SK-N-SH (cell line): ENCODE data around the gene KRCC1. TPM values are rescaled to one million over a fixed set of nuclear protein-coding genes. Genes with fewer than 3 reads are reported as not detected.

Experiments
- CTCF ChIA-PET: fragments of 300-600, 350-600 bp; formaldehyde crosslinking; extraction: SDS; loops from one replicate; lab custom pipeline; 2021; lab: Yijun Ruan, JAX
- POLR2A ChIA-PET: fragments of 350-600 bp; sonication (Branson Sonifier 250); formaldehyde crosslinking; extraction: SDS; loops from one replicate; lab custom pipeline; 2020; ENCODE audit warnings: antibody characterized with exemption, inconsistent platforms; lab: Yijun Ruan, JAX
- DNase-seq: peaks from one replicate; pipeline ENCODE4 v3.0.0; 2012
- H2AFZ ChIP-seq: fragments of 200-600 bp; sonication (generic); 2 replicates; pipeline ENCODE4 v1.8.1; 2016; ENCODE audit warnings: antibody characterized with exemption, mild to moderate bottlenecking, low read depth
- H3F3A ChIP-seq: fragments of 200-600 bp; sonication (generic); replicated peaks from 2 replicates; pipeline ENCODE3; 2016; ENCODE audit warnings: antibody characterized with exemption, mild to moderate bottlenecking; ENCODE audit not compliant: insufficient read depth
- H3K27ac ChIP-seq, 2 experiments: fragments of 200-500 bp in 1 of 2; fragments of 200-600 bp in 1 of 2; sonication (Bioruptor generic) in 1 of 2; sonication (generic), shearing (Covaris generic) in 1 of 2; 2 replicates each; pipeline versions ENCODE4 v1.5.1 to v1.6.1; 2014 to 2016; ENCODE audit warnings: low read depth in 2 of 2, inconsistent platforms in 1 of 2, low read length in 1 of 2, mild to moderate bottlenecking in 1 of 2, mixed read lengths in 1 of 2
- H3K27me3 ChIP-seq: fragments of 200-600 bp; sonication (generic), shearing (Covaris generic); 2 replicates; pipeline ENCODE4 v1.6.1; 2016; ENCODE audit warnings: mixed run types; ENCODE audit not compliant: insufficient read depth
- H3K36me3 ChIP-seq, 2 experiments: fragments of 200-500 bp in 1 of 2; fragments of 200-600 bp in 1 of 2; sonication (Bioruptor generic) in 1 of 2; sonication (generic) in 1 of 2; replicated peaks in 1 of 2; 2 replicates each; pipeline versions ENCODE3 to v1.5.1; 2014 to 2016; ENCODE audit warnings: low read length in 1 of 2, mild to moderate bottlenecking in 1 of 2; ENCODE audit not compliant: insufficient read depth in 2 of 2, control insufficient read depth in 1 of 2
- H3K4me1 ChIP-seq, 2 experiments: fragments of 200-500 bp in 1 of 2; fragments of 200-600 bp in 1 of 2; sonication (Bioruptor generic) in 1 of 2; sonication (generic), shearing (Covaris generic) in 1 of 2; 2 replicates each; pipeline versions ENCODE4 v1.5.1 to v1.6.1; 2014 to 2016; ENCODE audit warnings: low read depth in 1 of 2, low read length in 1 of 2, mixed run types in 1 of 2; ENCODE audit not compliant: insufficient read depth in 2 of 2, control insufficient read depth in 1 of 2
- H3K4me2 ChIP-seq: fragments of 200-600 bp; sonication (generic), shearing (Covaris generic); 2 replicates; pipeline ENCODE4 v1.6.1; 2017; ENCODE audit warnings: mixed run types
- H3K4me3 ChIP-seq, 2 experiments: fragments of 200-500 bp in 1 of 2; fragments of 200-600 bp in 1 of 2; sonication (Bioruptor generic) in 1 of 2; sonication (generic), shearing (Covaris generic) in 1 of 2; 2 replicates each; pipeline versions ENCODE4 v1.5.1 to v1.8.1; 2014 to 2016; ENCODE audit warnings: low read depth in 2 of 2, inconsistent platforms in 1 of 2, low read length in 1 of 2, mild to moderate bottlenecking in 1 of 2, mixed read lengths in 1 of 2, moderate library complexity in 1 of 2
- H3K79me2 ChIP-seq: fragments of 200-600 bp; sonication (generic); 2 replicates; pipeline ENCODE4 v1.8.1; 2017; ENCODE audit warnings: mild to moderate bottlenecking; ENCODE audit not compliant: insufficient read depth
- H3K9ac ChIP-seq: fragments of 200-600 bp; sonication (generic); 2 replicates; pipeline ENCODE4 v1.6.1; 2017; ENCODE audit warnings: mixed run types
- H3K9me2 ChIP-seq: fragments of 200-600 bp; sonication (generic); 2 replicates; pipeline ENCODE4 v1.6.1; 2017; ENCODE audit warnings: mixed run types
- H3K9me3 ChIP-seq: fragments of 200-600 bp; sonication (generic); 2 replicates; pipeline ENCODE4 v1.6.1; 2017; ENCODE audit warnings: mixed run types, mild to moderate bottlenecking, moderate library complexity
- H4K20me1 ChIP-seq: fragments of 200-600 bp; sonication (generic); 2 replicates; pipeline ENCODE4 v1.6.1; 2017; ENCODE audit warnings: mild to moderate bottlenecking, mixed run types; ENCODE audit not compliant: insufficient read depth
- CHD2 ChIP-seq: fragments of 150-350 bp; IDR thresholded peaks from 2 replicates; pipeline ENCODE4 v1.6.1; 2018; ENCODE audit warnings: low read length; ENCODE audit not compliant: partially characterized antibody
- EP300 ChIP-seq, 2 experiments: IDR thresholded peaks; 2 replicates each; pipeline versions ENCODE4 v1.4.0 to v1.6.1; 2012; ENCODE audit warnings: borderline replicate concordance in 1 of 2, low read depth in 1 of 2, low read length in 1 of 2
- EZH2phosphoT487 ChIP-seq: fragments of 200-600 bp; sonication (generic); IDR thresholded peaks from 2 replicates; pipeline ENCODE4 v1.6.1; 2017; ENCODE audit warnings: low read depth, mixed run types, mild to moderate bottlenecking, antibody characterized with exemption, moderate library complexity, borderline replicate concordance
- FOXM1 ChIP-seq: IDR thresholded peaks from 2 replicates; pipeline ENCODE4 v1.4.0; 2012; ENCODE audit warnings: low read depth, mild to moderate bottlenecking
- NFIC ChIP-seq: IDR thresholded peaks from 2 replicates; pipeline ENCODE4 v1.4.0; 2012; ENCODE audit warnings: borderline replicate concordance
- NRF1 ChIP-seq: IDR thresholded peaks from 2 replicates; pipeline ENCODE4 v1.6.1; 2012; ENCODE audit warnings: low read depth, mild to moderate bottlenecking, low read length
- RAD21 ChIP-seq: IDR thresholded peaks from 2 replicates; pipeline ENCODE4 v1.6.1; 2012; ENCODE audit warnings: mild to moderate bottlenecking, low read length
- RXRA ChIP-seq: IDR thresholded peaks from 2 replicates; pipeline ENCODE4 v1.4.0; 2012; ENCODE audit warnings: low read depth, mild to moderate bottlenecking, borderline replicate concordance
- SIN3A ChIP-seq: IDR thresholded peaks from 2 replicates; pipeline ENCODE4 v1.6.1; 2012; ENCODE audit warnings: low read depth, mild to moderate bottlenecking, low read length, moderate library complexity, borderline replicate concordance
- SMC3 ChIP-seq: IDR thresholded peaks from 2 replicates; pipeline ENCODE4 v1.6.1; 2012; ENCODE audit warnings: low read depth, low read length, improper control_type of control experiment
- TAF1 ChIP-seq: IDR thresholded peaks from 2 replicates; pipeline ENCODE4 v1.6.1; 2012; ENCODE audit warnings: low read depth, mild to moderate bottlenecking, low read length, moderate library complexity, borderline replicate concordance
- TCF12 ChIP-seq: IDR thresholded peaks from 2 replicates; pipeline ENCODE4 v1.4.0; 2012
- WGBS: methylation state at CpG from one replicate; pipeline ENCODE4 v1.1.6; 2017; ENCODE audit warnings: low lambda C conversion rate; 5-methylcytosine and 5-hydroxymethylcytosine counted together
- polyA plus RNA-seq, 3 experiments: library from polyadenylated mRNA; depleted of rRNA; stranded (reverse); fragments of >200 nt; gene quantifications; 2 replicates each; pipeline ENCODE4 v1.2.3, GENCODE V29; 2012
- TF ChIP-seq, protein P1 (sequence below): fragments of 150-350 bp; IDR thresholded peaks from 2 replicates; pipeline ENCODE4 v1.6.1; 2017; ENCODE audit warnings: antibody characterized with exemption, low read length, low read depth, borderline replicate concordance
- TF ChIP-seq, protein P2 (sequence below): fragments of 200-600 bp; sonication (generic); IDR thresholded peaks from 2 replicates; pipeline ENCODE4 v1.6.1; 2017; ENCODE audit warnings: antibody characterized with exemption, mild to moderate bottlenecking, moderate library complexity
- TF ChIP-seq, protein P3 (sequence below): IDR thresholded peaks from 2 replicates; pipeline ENCODE4 v1.4.0; 2012; ENCODE audit warnings: low read depth, borderline replicate concordance
- TF ChIP-seq, protein P4 (sequence below): IDR thresholded peaks from 2 replicates; pipeline ENCODE4 v1.4.0; 2012; ENCODE audit warnings: low read depth, borderline replicate concordance
- TF ChIP-seq, protein P5 (sequence below): IDR thresholded peaks from 2 replicates; pipeline ENCODE4; 2012
- TF ChIP-seq, protein P6 (sequence below): IDR thresholded peaks from 2 replicates; pipeline ENCODE4 v1.6.1; 2012; ENCODE audit warnings: mild to moderate bottlenecking, low read depth, low read length, moderate library complexity
- TF ChIP-seq, protein P7 (sequence below): IDR thresholded peaks from 2 replicates; pipeline ENCODE4 v1.4.0; 2012; ENCODE audit warnings: low read depth

The KRCC1 gene
- polyA plus RNA-seq, 1 of the 3 experiments (the other 2 are of a cell fraction): 10.7 TPM

DNA sequence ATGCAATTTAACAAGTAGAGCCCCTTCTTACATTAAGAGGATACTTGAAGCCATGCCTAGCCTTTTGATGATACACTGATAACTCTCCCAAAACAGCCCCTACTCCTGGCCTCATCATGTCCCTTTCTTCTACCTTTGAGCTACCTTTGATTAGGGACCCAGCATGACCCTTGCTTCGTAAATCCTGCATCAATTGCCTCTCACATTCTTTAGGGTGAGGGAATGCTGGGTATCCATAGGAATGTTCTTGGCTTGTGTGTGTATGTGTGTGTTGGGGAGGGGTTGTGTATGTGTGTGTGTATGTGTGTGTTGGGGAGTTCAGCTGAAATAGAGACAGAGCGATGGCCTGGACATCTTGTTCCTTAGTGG lies 5.3 kb upstream of the KRCC1 start:
- H3F3A ChIP-seq: no peaks in the 10 kb centered on the region
- H2AFZ ChIP-seq: no peak overlapping the region
- ChIA-PET POLR2A (interaction anchor here (0.6 kb wide), 1 partner anchor 111 kb away, joined by 3 read pairs; no protein-coding TSS in a partner anchor), CTCF (interaction anchor here (0.6 to 5.4 kb wide), 51 partner anchors 8 to 431 kb away, joined by 3 to 147 read pairs (median 5); partner anchors contain the start of gene THNSL2)
- no peaks in the 10 kb centered on the region for H3K9me2 ChIP-seq
- no peaks in the 10 kb centered on the region for H4K20me1 ChIP-seq
- H3K79me2 ChIP-seq: no peaks in the 10 kb centered on the region
- H3K27me3 ChIP-seq: no peaks in the 10 kb centered on the region
- H3K36me3 ChIP-seq: no peaks in the 10 kb centered on the region
- H3K9me3 ChIP-seq: no peaks in the 10 kb centered on the region
- TF ChIP-seq RAD21 (no peak), FOXM1 (no peak), TAF1 (no peak), RXRA (no peak), NFIC (no peak), SIN3A (no peak), TCF12 (no peak), SMC3 (no peak), EZH2phosphoT487 (no peak), EP300 (IDR thresholded peaks at IDR 0.05; ENCODE audit: borderline replicate concordance in 1 of 2, low read depth in 1 of 2, low read length in 1 of 2) (no peak), NRF1 (no peak), CHD2 (no peak)
- TF ChIP-seq, protein P1, sequence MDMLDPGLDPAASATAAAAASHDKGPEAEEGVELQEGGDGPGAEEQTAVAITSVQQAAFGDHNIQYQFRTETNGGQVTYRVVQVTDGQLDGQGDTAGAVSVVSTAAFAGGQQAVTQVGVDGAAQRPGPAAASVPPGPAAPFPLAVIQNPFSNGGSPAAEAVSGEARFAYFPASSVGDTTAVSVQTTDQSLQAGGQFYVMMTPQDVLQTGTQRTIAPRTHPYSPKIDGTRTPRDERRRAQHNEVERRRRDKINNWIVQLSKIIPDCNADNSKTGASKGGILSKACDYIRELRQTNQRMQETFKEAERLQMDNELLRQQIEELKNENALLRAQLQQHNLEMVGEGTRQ: no peak
- TF ChIP-seq, protein P2, sequence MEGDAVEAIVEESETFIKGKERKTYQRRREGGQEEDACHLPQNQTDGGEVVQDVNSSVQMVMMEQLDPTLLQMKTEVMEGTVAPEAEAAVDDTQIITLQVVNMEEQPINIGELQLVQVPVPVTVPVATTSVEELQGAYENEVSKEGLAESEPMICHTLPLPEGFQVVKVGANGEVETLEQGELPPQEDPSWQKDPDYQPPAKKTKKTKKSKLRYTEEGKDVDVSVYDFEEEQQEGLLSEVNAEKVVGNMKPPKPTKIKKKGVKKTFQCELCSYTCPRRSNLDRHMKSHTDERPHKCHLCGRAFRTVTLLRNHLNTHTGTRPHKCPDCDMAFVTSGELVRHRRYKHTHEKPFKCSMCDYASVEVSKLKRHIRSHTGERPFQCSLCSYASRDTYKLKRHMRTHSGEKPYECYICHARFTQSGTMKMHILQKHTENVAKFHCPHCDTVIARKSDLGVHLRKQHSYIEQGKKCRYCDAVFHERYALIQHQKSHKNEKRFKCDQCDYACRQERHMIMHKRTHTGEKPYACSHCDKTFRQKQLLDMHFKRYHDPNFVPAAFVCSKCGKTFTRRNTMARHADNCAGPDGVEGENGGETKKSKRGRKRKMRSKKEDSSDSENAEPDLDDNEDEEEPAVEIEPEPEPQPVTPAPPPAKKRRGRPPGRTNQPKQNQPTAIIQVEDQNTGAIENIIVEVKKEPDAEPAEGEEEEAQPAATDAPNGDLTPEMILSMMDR: no peak
- TF ChIP-seq, protein P3, sequence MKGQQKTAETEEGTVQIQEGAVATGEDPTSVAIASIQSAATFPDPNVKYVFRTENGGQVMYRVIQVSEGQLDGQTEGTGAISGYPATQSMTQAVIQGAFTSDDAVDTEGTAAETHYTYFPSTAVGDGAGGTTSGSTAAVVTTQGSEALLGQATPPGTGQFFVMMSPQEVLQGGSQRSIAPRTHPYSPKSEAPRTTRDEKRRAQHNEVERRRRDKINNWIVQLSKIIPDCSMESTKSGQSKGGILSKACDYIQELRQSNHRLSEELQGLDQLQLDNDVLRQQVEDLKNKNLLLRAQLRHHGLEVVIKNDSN: no peak
- TF ChIP-seq, protein P4, sequence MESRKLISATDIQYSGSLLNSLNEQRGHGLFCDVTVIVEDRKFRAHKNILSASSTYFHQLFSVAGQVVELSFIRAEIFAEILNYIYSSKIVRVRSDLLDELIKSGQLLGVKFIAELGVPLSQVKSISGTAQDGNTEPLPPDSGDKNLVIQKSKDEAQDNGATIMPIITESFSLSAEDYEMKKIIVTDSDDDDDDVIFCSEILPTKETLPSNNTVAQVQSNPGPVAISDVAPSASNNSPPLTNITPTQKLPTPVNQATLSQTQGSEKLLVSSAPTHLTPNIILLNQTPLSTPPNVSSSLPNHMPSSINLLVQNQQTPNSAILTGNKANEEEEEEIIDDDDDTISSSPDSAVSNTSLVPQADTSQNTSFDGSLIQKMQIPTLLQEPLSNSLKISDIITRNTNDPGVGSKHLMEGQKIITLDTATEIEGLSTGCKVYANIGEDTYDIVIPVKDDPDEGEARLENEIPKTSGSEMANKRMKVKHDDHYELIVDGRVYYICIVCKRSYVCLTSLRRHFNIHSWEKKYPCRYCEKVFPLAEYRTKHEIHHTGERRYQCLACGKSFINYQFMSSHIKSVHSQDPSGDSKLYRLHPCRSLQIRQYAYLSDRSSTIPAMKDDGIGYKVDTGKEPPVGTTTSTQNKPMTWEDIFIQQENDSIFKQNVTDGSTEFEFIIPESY: no peak
- TF ChIP-seq, protein P5, sequence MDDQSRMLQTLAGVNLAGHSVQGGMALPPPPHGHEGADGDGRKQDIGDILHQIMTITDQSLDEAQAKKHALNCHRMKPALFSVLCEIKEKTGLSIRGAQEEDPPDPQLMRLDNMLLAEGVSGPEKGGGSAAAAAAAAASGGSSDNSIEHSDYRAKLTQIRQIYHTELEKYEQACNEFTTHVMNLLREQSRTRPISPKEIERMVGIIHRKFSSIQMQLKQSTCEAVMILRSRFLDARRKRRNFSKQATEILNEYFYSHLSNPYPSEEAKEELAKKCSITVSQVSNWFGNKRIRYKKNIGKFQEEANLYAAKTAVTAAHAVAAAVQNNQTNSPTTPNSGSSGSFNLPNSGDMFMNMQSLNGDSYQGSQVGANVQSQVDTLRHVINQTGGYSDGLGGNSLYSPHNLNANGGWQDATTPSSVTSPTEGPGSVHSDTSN: no peak
- TF ChIP-seq, protein P6, sequence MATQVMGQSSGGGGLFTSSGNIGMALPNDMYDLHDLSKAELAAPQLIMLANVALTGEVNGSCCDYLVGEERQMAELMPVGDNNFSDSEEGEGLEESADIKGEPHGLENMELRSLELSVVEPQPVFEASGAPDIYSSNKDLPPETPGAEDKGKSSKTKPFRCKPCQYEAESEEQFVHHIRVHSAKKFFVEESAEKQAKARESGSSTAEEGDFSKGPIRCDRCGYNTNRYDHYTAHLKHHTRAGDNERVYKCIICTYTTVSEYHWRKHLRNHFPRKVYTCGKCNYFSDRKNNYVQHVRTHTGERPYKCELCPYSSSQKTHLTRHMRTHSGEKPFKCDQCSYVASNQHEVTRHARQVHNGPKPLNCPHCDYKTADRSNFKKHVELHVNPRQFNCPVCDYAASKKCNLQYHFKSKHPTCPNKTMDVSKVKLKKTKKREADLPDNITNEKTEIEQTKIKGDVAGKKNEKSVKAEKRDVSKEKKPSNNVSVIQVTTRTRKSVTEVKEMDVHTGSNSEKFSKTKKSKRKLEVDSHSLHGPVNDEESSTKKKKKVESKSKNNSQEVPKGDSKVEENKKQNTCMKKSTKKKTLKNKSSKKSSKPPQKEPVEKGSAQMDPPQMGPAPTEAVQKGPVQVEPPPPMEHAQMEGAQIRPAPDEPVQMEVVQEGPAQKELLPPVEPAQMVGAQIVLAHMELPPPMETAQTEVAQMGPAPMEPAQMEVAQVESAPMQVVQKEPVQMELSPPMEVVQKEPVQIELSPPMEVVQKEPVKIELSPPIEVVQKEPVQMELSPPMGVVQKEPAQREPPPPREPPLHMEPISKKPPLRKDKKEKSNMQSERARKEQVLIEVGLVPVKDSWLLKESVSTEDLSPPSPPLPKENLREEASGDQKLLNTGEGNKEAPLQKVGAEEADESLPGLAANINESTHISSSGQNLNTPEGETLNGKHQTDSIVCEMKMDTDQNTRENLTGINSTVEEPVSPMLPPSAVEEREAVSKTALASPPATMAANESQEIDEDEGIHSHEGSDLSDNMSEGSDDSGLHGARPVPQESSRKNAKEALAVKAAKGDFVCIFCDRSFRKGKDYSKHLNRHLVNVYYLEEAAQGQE: no peak
- TF ChIP-seq, protein P7, sequence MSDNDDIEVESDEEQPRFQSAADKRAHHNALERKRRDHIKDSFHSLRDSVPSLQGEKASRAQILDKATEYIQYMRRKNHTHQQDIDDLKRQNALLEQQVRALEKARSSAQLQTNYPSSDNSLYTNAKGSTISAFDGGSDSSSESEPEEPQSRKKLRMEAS: no peak
- H3K27ac ChIP-seq: no peak overlapping the region
- no peak overlapping the region for H3K9ac ChIP-seq
- H3K4me2 ChIP-seq: no peak overlapping the region
- DNase-seq: no peak
- H3K4me1 ChIP-seq: peaks cover 0 to 5% of the 10 kb centered on the region in 2 experiments; a peak in 2 of 4 replicates
- 18% methylated on average over 2 of the region's 2 CpGs for WGBS
- H3K4me3 ChIP-seq: no peak overlapping the region
